Fibroblast of lung (primary cell): ENCODE measurements around the gene PRPF40B.

Experiments used
- CTCF ChIP-seq, 2 donors: IDR thresholded peaks in 1 of 2; conservative IDR thresholded peaks in 1 of 2; 1 replicate in 1 of 2; 2 replicates in 1 of 2; pipeline ENCODE4 v1.5.1; 2011 to 2012; ENCODE audit warnings: low read length in 2 of 2, control low read depth in 1 of 2, inconsistent platforms in 1 of 2, low read depth in 1 of 2, mild to moderate bottlenecking in 1 of 2
- EZH2 ChIP-seq: IDR thresholded peaks from 2 replicates; pipeline ENCODE4 v1.5.1; 2012; ENCODE audit warnings: low read length, control low read depth, mild to moderate bottlenecking; ENCODE audit errors: missing control alignments

DNA sequence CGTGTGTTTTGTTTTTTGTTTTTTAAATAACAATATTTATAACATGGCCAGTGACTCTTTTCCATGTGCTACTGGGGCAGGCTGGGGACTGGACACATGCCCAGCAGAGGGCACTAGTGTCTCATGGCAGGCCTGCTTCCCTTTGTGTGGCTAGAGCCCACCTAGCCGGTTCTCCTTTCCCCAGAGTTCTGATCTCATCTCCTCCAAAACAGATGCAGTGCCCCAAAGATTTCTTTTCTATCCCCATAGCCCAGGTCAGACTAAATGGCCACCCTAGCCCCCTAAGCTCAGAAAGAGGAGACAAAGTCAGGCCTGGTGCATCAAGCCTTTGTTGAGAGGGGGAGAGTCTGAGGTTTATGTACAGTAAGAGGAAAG, 21.2 kb downstream of the PRPF40B start:
- TF ChIP-seq CTCF (conservative IDR thresholded peaks at IDR 0.05 in 1 of 2, IDR thresholded peaks at IDR 0.05 in 1 of 2; ENCODE audit: low read depth in 1 of 2, low read length in 2 of 2) (peak; percentile 93 to 98), EZH2 (no peak)
